ENCODE results near the gene CDK5RAP2.

CDK5RAP2 gene

GRCh38 chr9:120377268-120378159, 202.5 kb downstream of the CDK5RAP2 start:
- DNase-seq: no peak

GRCh38 chr9:120376101-120376500, 203.9 kb downstream of the CDK5RAP2 start:
- DNase-seq: no peak

- no peak for DNase-seq
Measured at GRCh38 chr9:120375316-120375715, 204.7 kb downstream of the CDK5RAP2 start.

- no peak for DNase-seq
Measured at GRCh38 chr9:120374817-120375216, 205.2 kb downstream of the CDK5RAP2 start.

- DNase-seq: no peak
Measured at GRCh38 chr9:120374239-120374638, 205.7 kb downstream of the CDK5RAP2 start.

GRCh38 chr9:120372040-120372439, 207.9 kb downstream of the CDK5RAP2 start:
- no peak for DNase-seq

GRCh38 chr9:120369608-120370220, 210.3 kb downstream of the CDK5RAP2 start:
- no peak for DNase-seq

GRCh38 chr9:120368799-120369198, 211.2 kb downstream of the CDK5RAP2 start:
- DNase-seq: no peak

GRCh38 chr9:120366644-120367019, 213.3 kb downstream of the CDK5RAP2 start:
- no peak for DNase-seq

GRCh38 chr9:120365386-120365785, 214.6 kb downstream of the CDK5RAP2 start:
- no peak for DNase-seq

- DNase-seq: no peak
Measured at GRCh38 chr9:120363697-120364096, 216.3 kb downstream of the CDK5RAP2 start.

GRCh38 chr9:120362446-120362845, 217.5 kb downstream of the CDK5RAP2 start:
- no peak for DNase-seq

GRCh38 chr9:120361551-120361950, 218.4 kb downstream of the CDK5RAP2 start:
- no peak for DNase-seq

GRCh38 chr9:120360510-120360909, 219.5 kb downstream of the CDK5RAP2 start:
- no peak for DNase-seq

GRCh38 chr9:120360046-120360445, 219.9 kb downstream of the CDK5RAP2 start:
- no peak for DNase-seq

- DNase-seq: no peak
Measured at GRCh38 chr9:120358877-120359276, 221.1 kb downstream of the CDK5RAP2 start.

GRCh38 chr9:120353506-120353905, 226.5 kb downstream of the CDK5RAP2 start:
- no peak for DNase-seq

GRCh38 chr9:120351106-120351505, 228.9 kb downstream of the CDK5RAP2 start:
- DNase-seq: no peak

- no peak for DNase-seq
Measured at GRCh38 chr9:120350596-120350995, 229.4 kb downstream of the CDK5RAP2 start.

- DNase-seq: peak; percentile 39
Measured at GRCh38 chr9:120348951-120349429, 231.0 kb downstream of the CDK5RAP2 start.

GRCh38 chr9:120345379-120345778, 234.6 kb downstream of the CDK5RAP2 start:
- DNase-seq: no peak

- no peak for DNase-seq
Measured at GRCh38 chr9:120344230-120344629, 235.7 kb downstream of the CDK5RAP2 start.

- DNase-seq: no peak
Measured at GRCh38 chr9:120343416-120343815, 236.6 kb downstream of the CDK5RAP2 start.

Measured in activated CD4-positive, alpha-beta T cell treated with anti-CD3 and anti-CD28 coated beads, Interleukin-10, Interleukin-2, amounts not matched to agents 100 ng/mL and 50 ng/mL, durations not matched to agents 16 hours and 8 hours (primary cell).